Memory B cell (primary cell): ENCODE measurements around the gene PRKG2.

Source experiments
- ATAC-seq: fragments of 150-1000 bp; cut with Tn5 transposase; 2 replicates; pipeline ENCODE4 v1.10.0; 2021; ENCODE audit warnings: low read depth, mild to moderate bottlenecking, moderate library complexity
- DNase-seq, 2 donors: peaks; one replicate each; pipeline ENCODE4 v3.0.0; 2022; ENCODE audit warnings: low spot score in 2 of 2
- H3K27ac Mint-ChIP-seq: one replicate; pipeline ENCODE4 v1.8.0; 2022; ENCODE audit warnings: mild to moderate bottlenecking, moderate library complexity, mixed read lengths
- H3K27me3 Mint-ChIP-seq: one replicate; pipeline ENCODE4 v1.8.0; 2022; ENCODE audit warnings: mixed read lengths
- H3K36me3 Mint-ChIP-seq: one replicate; pipeline ENCODE4 v1.8.0; 2022; ENCODE audit warnings: mild to moderate bottlenecking, mixed read lengths
- H3K4me1 Mint-ChIP-seq: one replicate; pipeline ENCODE4 v1.8.0; 2022; ENCODE audit warnings: mixed read lengths
- H3K4me3 Mint-ChIP-seq: one replicate; pipeline ENCODE4 v1.8.0; 2022; ENCODE audit warnings: mild to moderate bottlenecking, moderate library complexity, mixed read lengths
- H3K9me3 Mint-ChIP-seq: one replicate; pipeline ENCODE4 v1.8.0; 2022; ENCODE audit warnings: mixed read lengths

PRKG2 gene

DNA sequence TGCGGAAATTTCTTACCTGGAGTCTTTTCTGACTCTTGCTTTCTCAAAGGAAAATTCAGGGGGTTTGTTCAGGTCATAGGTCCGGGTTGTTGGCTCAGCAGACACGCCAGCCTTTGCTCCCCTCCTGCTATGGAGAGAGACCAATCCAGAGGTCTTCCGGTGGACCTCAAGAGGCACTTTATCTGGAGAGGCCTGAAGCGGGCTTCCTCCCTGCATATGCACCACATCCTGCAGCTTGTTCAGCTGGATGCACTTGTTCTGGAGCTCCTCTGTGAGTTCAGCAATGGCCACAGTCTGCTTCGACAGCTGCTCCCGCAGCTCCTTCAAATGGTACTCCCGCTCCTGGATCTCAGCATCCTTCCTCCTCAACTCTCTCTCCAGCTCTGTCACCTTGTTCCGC is 10.5 kb downstream of the PRKG2 start:
- H3K9me3 Mint-ChIP-seq, result peaks cover 1% of the 10 kb centered on the region
- peaks cover 2% of the 10 kb centered on the region for H3K27me3 Mint-ChIP-seq
- ATAC-seq, result no peak

DNA sequence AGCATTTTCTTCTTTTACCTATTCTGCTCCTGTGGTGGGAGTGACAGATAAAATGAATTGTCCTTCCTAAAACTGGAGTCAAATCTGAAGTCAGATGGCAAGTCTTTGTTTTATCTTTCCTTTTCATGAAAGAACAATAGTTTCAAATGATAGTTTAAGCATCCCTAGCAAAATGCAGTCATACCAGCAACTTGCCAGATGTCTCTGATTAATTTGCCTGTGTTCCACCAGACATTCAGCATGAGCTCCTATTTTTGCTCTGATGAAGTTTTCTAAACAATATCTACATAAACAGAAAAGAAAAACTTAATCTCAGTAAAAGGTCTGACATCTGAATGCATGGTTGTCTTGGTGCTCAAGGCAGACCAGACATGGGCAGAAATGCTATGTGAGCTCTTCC is 15.2 kb downstream of the PRKG2 start:
- H3K27ac Mint-ChIP-seq, result no peak overlapping the region
- no peaks in the 10 kb centered on the region for H3K27me3 Mint-ChIP-seq
- ATAC-seq, result no peak
- H3K9me3 Mint-ChIP-seq, result no peaks in the 10 kb centered on the region
- no peak for DNase-seq
- H3K4me1 Mint-ChIP-seq, result no peaks in the 10 kb centered on the region
- H3K36me3 Mint-ChIP-seq, result no peaks in the 10 kb centered on the region
- no peak overlapping the region for H3K4me3 Mint-ChIP-seq

More for the DNA sequence above, 10.5 kb downstream of the PRKG2 start:
- Mint-ChIP-seq H3K4me1 (no peaks in the 10 kb centered on the region), H3K27ac (no peak overlapping the region), H3K36me3 (no peaks in the 10 kb centered on the region), H3K4me3 (no peak overlapping the region)
- DNase-seq, result no peak

DNA sequence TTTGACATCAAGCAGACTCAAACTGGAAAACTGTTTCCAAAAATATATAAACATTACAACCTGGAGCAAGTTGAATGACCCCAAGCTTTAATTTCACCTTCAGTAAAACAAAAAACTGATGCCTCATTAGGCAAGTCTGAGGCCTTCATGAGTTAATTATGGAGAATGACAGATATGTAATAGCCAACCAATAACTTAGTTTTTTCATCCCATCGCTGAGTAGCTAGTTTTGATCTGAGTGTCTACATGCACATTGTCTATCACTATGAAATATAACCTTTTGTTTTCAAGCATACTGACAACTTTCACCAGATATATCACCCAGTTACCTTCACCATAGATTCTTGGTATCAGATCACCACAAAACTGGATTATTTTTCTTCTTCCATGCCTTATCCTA is 16.4 kb downstream of the PRKG2 start:
- Mint-ChIP-seq H3K27me3 (no peaks in the 10 kb centered on the region), H3K4me1 (no peaks in the 10 kb centered on the region), H3K4me3 (no peak overlapping the region), H3K27ac (no peak overlapping the region), H3K9me3 (no peaks in the 10 kb centered on the region), H3K36me3 (no peaks in the 10 kb centered on the region)
- no peak for DNase-seq
- no peak for ATAC-seq

DNA sequence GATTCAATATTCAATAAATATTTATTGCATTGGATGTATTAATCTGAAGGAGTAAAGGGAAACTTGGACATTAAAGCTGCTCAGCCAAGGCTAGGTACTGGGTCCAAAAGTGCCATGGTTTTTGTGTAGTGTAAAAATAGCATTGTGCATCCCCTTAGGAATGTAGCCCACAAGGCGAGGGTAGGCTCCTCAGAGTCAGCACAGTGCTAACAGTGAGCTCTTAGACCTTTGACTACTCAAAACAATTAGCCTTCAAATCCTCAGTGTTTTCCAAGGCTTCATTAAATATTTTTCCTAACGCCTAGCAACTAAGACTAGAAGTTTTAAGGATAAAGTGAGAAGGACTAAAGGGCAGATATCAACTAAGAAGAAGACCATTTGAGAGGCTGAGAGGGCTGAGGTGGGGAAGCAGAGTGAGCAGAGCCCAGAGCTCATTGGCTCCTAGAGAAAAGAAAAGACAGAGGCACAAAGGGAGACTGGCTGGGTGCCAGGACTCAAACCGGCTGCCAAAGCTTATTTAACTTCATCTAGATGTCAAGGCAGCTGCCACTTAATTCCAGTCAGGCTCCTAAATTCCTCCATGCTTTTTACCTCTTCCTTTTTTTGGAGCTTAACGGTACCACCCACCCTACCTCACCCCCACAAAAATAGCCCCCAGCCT is 17.0 kb downstream of the PRKG2 start:
- Mint-ChIP-seq H3K9me3 (no peaks in the 10 kb centered on the region), H3K36me3 (no peaks in the 10 kb centered on the region), H3K27me3 (no peaks in the 10 kb centered on the region), H3K4me3 (no peak overlapping the region), H3K4me1 (no peaks in the 10 kb centered on the region), H3K27ac (no peak overlapping the region)
- DNase-seq (no peak), ATAC-seq (no peak)

DNA sequence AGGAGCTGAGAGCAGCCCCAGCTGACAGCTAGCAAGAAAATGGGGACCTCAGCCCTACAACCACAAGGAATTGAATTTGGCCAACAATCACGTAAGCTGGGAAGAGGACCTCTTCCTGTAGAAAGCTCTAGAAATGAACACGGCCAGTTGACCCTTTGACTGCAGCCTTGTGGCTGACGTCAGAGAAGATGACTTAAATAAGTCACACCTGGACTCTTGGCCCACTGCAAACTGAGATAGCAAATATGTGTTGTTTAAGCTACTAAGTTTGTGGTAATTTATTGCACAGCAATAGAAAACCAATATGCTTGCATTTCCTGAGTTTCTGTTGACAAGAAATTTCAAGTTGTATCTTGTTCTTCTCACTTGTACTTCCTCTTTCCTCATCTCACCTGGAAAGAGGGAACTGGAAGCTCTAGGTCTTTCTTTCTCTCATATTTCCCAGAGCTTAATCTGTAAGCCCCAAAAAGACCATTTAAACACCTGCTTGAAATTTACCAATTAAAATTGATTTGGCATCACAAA is 18.8 kb downstream of the PRKG2 start:
- no peak for DNase-seq
- Mint-ChIP-seq H3K9me3 (peaks cover under 1% of the 10 kb centered on the region), H3K27me3 (peaks cover under 1% of the 10 kb centered on the region), H3K27ac (no peak overlapping the region), H3K4me1 (no peaks in the 10 kb centered on the region), H3K36me3 (no peaks in the 10 kb centered on the region), H3K4me3 (no peak overlapping the region)
- no peak for ATAC-seq

DNA sequence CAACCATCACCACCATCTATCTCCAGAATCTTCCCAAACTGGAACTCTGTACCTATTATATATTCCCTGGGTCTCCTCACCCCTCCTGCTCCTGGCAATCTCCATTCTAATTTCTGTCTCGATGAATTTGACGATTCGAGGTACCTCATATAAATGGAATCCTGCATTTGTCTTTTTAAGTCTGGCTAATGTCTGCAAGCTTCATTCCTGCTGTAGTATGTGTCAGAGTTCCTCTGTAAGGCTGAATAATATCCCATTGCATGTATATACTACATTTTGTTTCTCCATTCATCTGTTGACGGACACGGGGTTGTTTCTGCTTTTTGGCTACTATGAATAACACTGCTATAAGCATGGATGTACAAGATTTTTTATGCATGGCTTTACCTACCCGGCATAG is 19.5 kb downstream of the PRKG2 start:
- Mint-ChIP-seq H3K27me3 (peaks cover 2% of the 10 kb centered on the region), H3K4me1 (no peaks in the 10 kb centered on the region), H3K36me3 (no peaks in the 10 kb centered on the region), H3K9me3 (peaks cover 2% of the 10 kb centered on the region), H3K27ac (no peak overlapping the region), H3K4me3 (no peak overlapping the region)
- ATAC-seq (no peak), DNase-seq (no peak)

DNA sequence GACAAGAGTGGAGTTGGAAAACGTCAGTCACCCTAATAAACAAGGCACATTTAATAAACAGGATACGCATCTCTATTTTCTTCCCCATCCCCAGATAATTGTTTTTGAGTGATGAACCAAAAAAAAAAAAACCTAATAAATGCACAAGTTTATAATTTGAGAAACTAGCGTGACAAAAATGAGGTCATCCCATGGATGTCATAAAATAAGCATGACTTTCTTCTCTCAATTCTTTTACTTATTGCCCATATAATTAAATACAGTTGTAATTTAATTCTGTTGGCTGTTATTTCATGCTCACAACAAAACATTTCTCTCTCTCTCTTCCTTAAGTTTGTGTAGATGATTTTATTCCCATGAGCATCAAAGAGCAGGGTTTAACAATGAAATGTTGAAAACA is 20.7 kb downstream of the PRKG2 start:
- Mint-ChIP-seq H3K27me3 (peaks cover 2% of the 10 kb centered on the region), H3K27ac (no peak overlapping the region), H3K36me3 (no peaks in the 10 kb centered on the region), H3K4me1 (no peaks in the 10 kb centered on the region), H3K4me3 (no peak overlapping the region), H3K9me3 (peaks cover 2% of the 10 kb centered on the region)
- no peak for ATAC-seq
- no peak for DNase-seq

DNA sequence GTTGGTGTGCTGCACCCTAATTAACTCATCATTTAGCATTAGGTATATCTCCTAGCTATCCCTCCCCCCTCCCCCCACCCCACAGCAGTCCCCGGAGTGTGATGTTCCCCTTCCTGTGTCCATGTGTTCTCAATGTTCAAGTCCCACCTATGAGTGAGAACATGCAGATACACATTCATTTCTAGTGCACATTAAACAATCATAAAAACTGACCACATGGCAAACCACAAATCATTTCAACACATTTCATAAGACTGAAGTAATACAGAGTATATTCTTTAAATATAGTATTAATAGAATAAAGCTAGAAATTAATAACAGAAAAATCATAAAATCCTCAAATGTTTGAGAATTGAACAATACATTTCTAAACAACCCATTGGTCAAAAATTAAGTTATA is 34.1 kb downstream of the PRKG2 start:
- no peak for DNase-seq
- H3K9me3 Mint-ChIP-seq, result peaks cover 2% of the 10 kb centered on the region
- H3K27me3 Mint-ChIP-seq, result no peaks in the 10 kb centered on the region
- no peak overlapping the region for H3K4me3 Mint-ChIP-seq
- H3K36me3 Mint-ChIP-seq, result no peaks in the 10 kb centered on the region
- no peak for ATAC-seq
- no peaks in the 10 kb centered on the region for H3K4me1 Mint-ChIP-seq
- no peak overlapping the region for H3K27ac Mint-ChIP-seq

DNA sequence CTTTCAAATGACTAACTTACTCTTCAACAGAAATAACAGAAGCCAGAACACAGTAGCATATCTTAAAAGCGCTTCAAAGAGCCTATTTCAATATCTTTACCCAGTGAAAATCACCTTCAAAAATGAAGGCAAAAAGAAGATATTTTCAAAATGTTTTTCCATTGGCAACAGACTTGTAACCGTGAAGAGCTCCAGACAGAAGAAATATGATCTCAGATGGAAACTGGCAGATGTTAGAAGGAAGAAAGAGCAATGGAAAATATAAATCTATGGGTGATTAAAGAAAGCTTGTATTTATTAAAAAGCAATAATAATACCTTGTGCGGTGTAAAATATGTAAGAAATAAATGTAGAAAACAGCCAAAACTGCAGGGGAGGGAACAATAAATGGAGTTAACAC is 35.7 kb downstream of the PRKG2 start:
- H3K36me3 Mint-ChIP-seq, result no peaks in the 10 kb centered on the region
- ATAC-seq (no peak), DNase-seq (no peak)
- peaks cover 2% of the 10 kb centered on the region for H3K9me3 Mint-ChIP-seq
- H3K4me1 Mint-ChIP-seq, result no peaks in the 10 kb centered on the region
- H3K27me3 Mint-ChIP-seq, result no peaks in the 10 kb centered on the region
- H3K4me3 Mint-ChIP-seq, result no peak overlapping the region
- no peak overlapping the region for H3K27ac Mint-ChIP-seq

DNA sequence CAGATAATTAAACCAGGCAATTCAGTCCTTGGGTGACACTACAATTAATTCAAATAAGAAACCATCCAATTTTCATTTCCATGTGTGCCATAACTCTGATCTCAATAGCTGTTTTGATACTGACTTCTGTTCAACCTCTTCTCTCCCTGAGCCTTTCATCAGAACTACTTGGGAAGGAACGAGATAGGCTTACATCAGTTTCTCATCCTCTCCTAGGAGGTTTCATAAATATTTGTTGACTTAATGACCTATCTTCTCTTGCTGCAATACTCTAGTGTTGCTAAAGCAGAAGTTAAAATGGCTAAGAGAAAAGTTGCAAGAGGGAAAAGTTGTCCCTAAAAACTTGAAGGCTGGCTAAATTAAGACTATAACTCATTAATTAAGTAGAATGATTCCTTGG is 41.8 kb downstream of the PRKG2 start:
- H3K27ac Mint-ChIP-seq, result no peak overlapping the region
- no peaks in the 10 kb centered on the region for H3K4me1 Mint-ChIP-seq
- H3K4me3 Mint-ChIP-seq, result no peak overlapping the region
- ATAC-seq, result no peak
- no peak for DNase-seq
- H3K27me3 Mint-ChIP-seq, result no peaks in the 10 kb centered on the region
- H3K36me3 Mint-ChIP-seq, result no peaks in the 10 kb centered on the region
- H3K9me3 Mint-ChIP-seq, result peaks cover 1% of the 10 kb centered on the region

DNA sequence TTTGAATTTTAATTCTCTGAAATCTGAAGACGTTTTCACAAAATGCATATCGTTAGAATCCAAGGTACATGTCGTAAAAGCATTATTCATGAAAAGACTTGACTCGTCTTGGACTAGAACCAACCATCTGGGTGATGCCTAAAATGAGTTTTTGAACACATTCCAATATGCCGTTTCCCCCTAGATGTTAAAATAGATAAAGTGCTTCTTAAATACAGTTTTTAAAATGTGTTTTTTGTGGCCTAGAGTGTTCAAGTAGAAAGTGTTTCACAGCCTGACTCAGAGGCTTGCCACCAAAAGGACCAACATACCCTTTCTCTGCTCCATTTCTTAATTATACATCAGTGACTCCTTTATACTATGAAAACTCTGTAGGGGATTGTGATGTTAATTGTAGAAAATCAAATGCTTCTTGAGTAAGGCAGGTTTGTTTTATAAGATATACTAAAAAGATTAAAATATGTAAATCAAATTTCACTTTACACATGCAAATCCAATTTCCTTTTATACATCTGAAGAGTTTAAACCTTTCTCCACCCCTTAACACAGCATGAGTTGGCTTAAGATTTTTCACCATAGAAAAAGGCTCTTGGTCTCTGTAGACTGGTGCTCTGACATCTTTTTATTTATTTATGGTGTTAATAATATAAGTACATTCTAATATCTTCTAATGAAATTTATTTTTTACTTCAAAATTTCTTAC is 48.4 kb downstream of the PRKG2 start:
- Mint-ChIP-seq H3K27ac (no peak overlapping the region), H3K27me3 (no peaks in the 10 kb centered on the region), H3K4me3 (no peak overlapping the region), H3K9me3 (no peaks in the 10 kb centered on the region), H3K4me1 (peaks cover 4% of the 10 kb centered on the region), H3K36me3 (no peaks in the 10 kb centered on the region)
- DNase-seq, result no peak
- no peak for ATAC-seq

DNA sequence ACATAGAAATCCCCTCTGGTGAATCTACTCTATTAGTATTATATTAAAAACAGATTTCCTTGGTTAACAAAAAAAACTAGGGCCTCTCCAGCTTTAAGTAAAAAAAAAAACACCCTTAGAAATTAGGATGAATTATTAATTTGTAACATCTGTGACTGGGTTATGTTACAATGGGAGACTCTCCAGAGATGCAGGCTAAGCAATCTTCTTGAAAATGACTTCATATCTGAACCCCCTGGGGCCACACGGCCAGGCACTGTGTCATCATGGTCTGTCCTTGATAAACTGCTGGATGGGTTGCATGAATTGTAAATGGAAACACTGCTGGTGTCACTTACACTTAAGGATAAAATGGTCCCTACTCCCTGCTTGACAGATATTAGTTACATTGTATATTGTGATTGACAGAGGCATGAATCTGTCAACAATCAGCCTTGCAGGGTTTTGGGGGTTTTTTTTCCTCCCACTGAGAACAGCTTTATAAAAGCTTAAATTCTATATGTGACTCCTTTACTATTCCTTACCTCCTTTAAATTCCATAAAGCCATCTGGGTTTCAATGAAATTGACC is 49.1 kb downstream of the PRKG2 start:
- no peaks in the 10 kb centered on the region for H3K36me3 Mint-ChIP-seq
- no peaks in the 10 kb centered on the region for H3K9me3 Mint-ChIP-seq
- ATAC-seq (no peak), DNase-seq (no peak)
- H3K27ac Mint-ChIP-seq, result no peak overlapping the region
- no peak overlapping the region for H3K4me3 Mint-ChIP-seq
- H3K4me1 Mint-ChIP-seq, result peaks cover 4% of the 10 kb centered on the region
- H3K27me3 Mint-ChIP-seq, result no peaks in the 10 kb centered on the region

DNA sequence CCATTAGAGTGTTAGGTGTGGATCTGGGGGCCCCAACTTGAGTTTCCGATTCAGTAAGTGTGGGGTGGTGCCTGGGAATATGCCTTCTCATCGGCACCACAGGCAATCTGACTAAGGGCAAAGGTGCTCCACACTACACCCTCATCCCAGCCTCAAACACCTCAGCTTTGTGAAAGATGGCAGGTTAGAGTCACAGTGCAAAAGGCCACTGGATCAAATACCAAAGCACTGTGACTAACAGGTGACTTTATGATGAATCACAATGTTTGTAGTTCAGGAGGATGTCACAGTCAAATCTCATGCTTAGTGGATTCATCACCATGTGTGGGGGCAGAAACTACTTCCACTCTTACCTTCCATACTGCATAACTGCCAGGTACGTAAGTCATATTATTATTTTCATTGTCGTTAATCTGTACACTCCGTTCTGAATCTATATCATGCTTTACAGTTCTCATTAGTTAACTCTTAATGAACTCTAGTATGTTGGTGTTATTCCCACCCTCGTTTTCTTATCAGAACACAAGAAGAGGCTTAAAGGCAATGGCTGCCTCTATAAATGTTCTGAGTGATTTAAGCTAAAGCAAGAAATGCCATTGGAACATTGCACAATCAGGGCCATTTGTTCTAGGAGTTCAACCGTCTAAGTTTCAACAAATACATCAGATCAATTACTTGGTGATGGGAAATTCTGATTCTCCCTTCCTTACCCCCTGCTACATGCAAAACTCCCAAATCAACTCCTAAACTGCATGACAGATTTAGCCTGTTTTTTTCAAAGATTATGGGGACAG is 50.2 kb downstream of the PRKG2 start:
- H3K36me3 Mint-ChIP-seq, result no peaks in the 10 kb centered on the region
- H3K4me3 Mint-ChIP-seq, result no peak overlapping the region
- H3K27me3 Mint-ChIP-seq, result no peaks in the 10 kb centered on the region
- H3K9me3 Mint-ChIP-seq, result no peaks in the 10 kb centered on the region
- DNase-seq (no peak), ATAC-seq (no peak)
- peaks cover 4% of the 10 kb centered on the region for H3K4me1 Mint-ChIP-seq
- no peak overlapping the region for H3K27ac Mint-ChIP-seq

DNA sequence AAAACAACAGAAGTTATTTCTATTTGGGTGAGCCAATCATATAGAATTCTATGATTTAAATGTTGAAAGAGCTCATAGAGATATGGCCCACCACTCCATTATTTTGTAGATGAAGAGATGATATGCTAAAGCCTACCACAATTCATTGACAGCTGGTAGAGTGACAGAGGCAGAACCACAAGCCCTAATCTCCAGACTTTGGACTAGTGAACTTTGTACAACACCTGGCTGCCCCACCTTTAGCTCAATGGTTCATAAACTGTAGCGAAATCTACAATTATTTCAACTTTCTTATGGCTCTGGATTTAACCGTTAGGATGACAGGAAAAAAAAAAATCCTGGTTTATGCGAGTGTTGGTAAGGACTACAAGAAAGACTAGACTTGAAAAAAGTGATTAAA is 50.9 kb downstream of the PRKG2 start:
- Mint-ChIP-seq H3K9me3 (no peaks in the 10 kb centered on the region), H3K36me3 (no peaks in the 10 kb centered on the region), H3K4me3 (no peak overlapping the region), H3K27ac (no peak overlapping the region), H3K27me3 (no peaks in the 10 kb centered on the region), H3K4me1 (peaks cover 4% of the 10 kb centered on the region)
- DNase-seq (no peak), ATAC-seq (no peak)
